Astrocyte of the spinal cord (primary cell): ENCODE results near the gene AUTS2.

Experiments
- DNase-seq: peaks from one replicate; pipeline ENCODE4 v3.0.0; 2011; ENCODE audit warnings: low read depth, low spot score
- H3K4me3 ChIP-seq: 2 replicates; pipeline ENCODE4 v1.5.1; 2011; ENCODE audit warnings: low read depth, mild to moderate bottlenecking, low read length, moderate library complexity
- CTCF ChIP-seq: IDR thresholded peaks from 2 replicates; pipeline ENCODE4 v1.5.1; 2012; ENCODE audit warnings: low read depth, mild to moderate bottlenecking, low read length, inconsistent platforms
- in situ Hi-C: cut with HindIII; loops from 2 replicates; pipeline ENCODE4 v1.10.0; 2017; ENCODE audit warnings: low sequenced_read_pairs

Gene AUTS2

GRCh38 chr7:70739646-70740210, 1141.5 kb downstream of the AUTS2 start:
- no peak for TF ChIP-seq CTCF
- in situ Hi-C loops, result no loop called here
- H3K4me3 ChIP-seq, result no peak overlapping the region
- no peak for DNase-seq

DNA sequence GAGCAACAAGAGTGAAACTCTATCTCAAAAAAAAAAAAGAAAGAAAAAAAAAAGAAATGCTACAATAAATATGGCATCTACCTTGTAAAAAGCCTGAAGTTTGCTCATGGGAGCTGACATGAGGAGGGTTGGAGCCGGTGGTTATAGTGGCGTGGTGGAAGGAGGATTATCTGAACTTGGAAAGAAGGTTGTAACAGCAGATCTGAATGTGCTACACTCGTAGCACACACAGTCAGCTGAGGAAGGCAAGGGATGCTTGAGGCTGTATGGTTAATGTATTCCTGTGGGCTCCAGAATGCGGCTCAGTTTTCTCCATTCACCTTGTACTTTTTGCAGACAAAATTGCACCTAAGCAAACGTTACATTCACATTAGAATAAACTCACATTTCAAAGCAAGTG, 1143.4 kb downstream of the AUTS2 start:
- no peak for TF ChIP-seq CTCF
- DNase-seq, result no peak
- no peak overlapping the region for H3K4me3 ChIP-seq
- in situ Hi-C loops, result no loop called here

DNA sequence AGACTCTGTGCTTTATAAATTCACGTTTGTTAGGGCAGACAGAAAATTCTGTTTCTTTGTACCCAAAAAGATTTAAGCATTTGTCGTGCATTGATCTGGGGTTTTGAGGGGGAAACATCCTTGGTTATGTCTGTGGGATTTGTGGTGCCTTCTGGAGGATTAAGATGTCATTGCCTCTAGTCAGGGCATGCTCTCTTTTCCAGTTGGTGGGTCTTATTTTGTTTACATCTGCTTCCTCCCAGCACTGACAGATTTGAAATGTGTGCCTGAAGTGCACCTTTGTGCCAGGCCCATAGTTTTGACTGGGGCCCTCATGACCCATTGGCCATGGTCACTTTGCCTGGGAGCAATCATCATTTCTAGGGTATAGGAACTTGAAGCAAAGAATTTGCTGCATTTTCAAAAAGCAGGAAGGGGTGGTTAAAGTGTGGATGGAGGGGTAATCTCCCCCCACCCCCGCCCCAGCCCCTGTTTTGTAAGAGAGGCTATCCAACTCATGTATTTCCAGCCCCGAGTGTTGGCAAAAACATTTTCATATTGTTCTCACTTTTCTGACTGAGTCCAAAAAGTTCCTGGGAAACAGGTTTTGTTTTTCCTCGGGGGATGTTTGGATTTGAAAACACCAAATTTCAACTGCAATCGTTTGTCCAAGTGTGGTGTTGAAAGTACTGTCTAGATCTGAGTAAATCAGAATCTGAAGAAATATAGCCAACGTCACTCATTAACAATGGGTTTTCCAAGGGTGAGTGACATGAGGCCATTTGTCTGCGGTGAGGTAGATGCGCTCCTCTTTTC, 1145.5 kb downstream of the AUTS2 start:
- TF ChIP-seq CTCF, result no peak
- in situ Hi-C loops, result no loop called here
- no peak for DNase-seq
- no peak overlapping the region for H3K4me3 ChIP-seq

DNA sequence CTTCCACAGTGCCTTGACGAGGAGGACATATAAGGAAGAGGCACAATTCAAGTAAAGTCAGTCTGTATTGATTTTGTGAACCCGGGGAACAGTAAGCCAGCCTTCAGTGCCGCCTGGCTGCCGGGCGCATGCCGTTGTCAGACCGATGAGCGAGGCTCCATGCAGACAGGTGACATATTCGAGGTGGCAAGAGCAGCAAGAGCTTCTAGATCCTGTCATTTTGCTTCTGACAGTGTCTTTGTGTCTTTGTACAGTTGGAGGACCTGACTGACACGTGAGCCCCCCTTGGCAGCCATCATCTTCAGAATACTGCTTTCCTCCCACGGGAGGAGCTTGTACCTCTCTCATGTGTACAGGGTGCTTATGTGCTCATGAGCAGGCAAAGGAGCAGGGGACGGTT, 1146.2 kb downstream of the AUTS2 start:
- no peak for TF ChIP-seq CTCF
- in situ Hi-C loops, result no loop called here
- DNase-seq, result no peak
- no peak overlapping the region for H3K4me3 ChIP-seq

DNA sequence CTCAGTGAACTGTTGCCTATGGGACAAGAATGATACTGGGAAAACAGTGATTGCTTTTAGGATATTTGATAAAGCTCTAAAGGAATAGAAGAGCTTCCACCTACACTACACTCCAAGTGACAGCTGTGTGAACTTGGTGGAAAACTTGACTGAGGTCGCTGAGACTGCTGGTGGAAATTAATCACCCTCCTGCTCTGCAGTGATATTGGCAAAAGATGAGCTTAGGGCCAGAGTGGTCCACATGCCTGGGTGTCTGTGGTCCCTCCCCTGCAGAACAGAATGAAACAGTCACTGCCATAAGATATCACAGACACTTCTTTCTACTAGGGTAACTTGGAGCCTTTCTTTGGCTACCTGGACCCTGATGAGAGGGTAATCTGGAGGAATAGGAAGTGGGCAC, 1151.6 kb downstream of the AUTS2 start:
- in situ Hi-C loops, result no loop called here
- no peak for DNase-seq
- TF ChIP-seq CTCF, result no peak
- H3K4me3 ChIP-seq, result no peak overlapping the region

DNA sequence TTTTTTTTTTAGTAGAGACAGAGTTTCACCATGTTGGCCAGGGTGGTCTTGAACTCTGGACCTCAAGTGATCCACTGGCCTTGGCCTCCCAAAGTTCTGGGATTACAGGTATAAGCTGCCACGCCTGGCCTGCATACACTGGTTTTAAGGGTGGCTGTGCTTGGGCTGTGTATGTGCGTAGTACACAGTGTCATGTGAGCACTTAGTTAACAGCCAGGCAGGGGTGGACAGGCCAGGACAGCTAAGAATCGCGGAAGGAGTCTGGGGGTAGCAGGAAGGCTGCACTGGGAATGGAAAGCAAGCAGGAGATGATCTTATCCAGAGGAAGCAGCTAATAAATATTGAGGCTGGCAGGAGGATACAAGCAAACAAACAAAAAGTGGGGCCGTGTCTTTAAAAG, 1153.6 kb downstream of the AUTS2 start:
- H3K4me3 ChIP-seq, result no peak overlapping the region
- no peak for DNase-seq
- no peak for TF ChIP-seq CTCF
- in situ Hi-C loops, result no loop called here
